ENCODE results near the gene ACTR3. TPM values are rescaled to one million over a fixed set of nuclear protein-coding genes. Genes with fewer than 3 reads are reported as not detected.

The ACTR3 gene
- total RNA-seq, 2 experiments from 2014 or later, result 511 to 529 TPM

DNA sequence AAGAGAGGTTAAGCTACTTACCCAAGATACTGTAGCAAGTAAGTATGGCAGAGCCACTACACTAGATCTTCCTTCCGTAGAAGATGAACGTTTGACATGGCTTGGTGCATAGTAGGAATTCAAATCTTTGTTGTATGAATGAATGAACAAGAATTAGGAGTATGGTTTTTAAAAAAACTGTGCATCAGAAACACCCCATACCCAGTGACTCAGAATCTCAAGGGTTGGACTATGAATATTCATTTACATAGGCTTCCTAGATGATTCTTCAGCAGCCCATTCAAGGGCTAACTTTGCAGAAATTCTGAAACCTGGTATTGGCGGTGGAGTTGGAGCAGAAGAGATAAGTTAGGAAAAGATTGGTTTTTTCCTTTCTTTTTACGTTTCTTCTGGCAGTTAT is 5.4 kb downstream of the ACTR3 start:
- CTCF ChIA-PET, result interaction anchor here (0.8 kb wide), 1 partner anchor 504 kb away, joined by 4 read pairs; no protein-coding TSS in a partner anchor
- POLR2A ChIA-PET, result interaction anchor here (1.5 kb wide), 1 partner anchor 139 kb away, joined by 8 read pairs; the partner anchor contains the start of gene SLC35F5

DNA sequence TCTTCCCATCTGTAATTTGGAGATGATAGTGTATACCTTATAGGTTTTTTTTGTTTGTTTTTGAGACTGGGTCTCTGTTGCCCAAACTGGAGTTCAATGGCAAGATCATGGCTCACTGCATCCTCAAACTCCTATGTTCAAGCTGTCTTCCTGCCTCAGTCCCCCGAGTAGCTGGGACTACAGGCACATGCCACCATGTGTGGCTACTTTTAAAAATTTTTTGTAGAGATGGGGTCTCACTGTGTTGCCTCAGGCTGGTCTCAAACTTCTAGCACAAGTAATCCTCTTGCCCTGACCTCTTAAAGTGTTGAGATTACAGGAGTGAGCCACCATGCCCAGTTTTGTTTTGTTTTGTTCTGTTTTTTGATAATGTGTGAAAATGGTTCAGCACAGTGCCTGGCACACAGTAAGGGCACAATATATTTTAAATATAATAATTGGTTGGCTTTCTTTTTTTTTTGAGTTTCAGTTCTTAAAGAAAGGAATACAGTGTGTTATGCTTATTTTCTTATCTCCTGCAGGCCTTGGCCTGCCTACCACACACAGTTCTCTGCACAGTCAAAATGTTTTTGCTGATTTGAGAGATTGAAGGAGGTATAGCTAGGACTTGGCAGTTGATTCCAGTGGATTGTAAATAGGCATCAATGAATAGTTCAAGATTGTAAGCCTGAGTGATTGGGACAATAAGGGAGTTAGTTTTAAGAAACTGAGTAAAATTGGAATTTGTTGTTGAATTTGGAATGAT is 6.1 kb downstream of the ACTR3 start:
- ChIA-PET POLR2A (interaction anchor here (1.5 kb wide), 1 partner anchor 139 kb away, joined by 8 read pairs; the partner anchor contains the start of gene SLC35F5), CTCF (interaction anchor here (1.3 kb wide), 1 partner anchor 84 kb away, joined by 4 read pairs; no protein-coding TSS in a partner anchor)

DNA sequence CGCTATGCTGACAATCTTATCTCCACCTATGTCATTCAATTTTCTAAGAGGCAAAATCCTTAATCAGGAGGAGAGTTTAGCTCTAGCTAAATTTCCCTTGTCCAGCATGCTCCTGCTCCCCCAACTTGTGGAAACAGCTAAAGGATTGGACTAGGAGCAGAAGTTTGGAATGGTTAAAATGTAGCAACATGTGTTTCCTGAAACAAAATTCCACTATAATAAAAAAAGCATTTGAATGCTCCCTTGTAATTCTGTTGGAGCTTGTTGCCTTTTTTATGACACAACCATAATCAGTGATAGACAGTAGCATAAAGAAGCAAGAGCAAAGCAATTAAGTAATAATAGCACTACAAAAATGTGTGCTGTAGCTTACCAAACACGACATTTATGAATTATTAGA is 6.9 kb downstream of the ACTR3 start:
- ChIA-PET POLR2A (no interaction called here), CTCF (interaction anchor here (0.6 to 1.3 kb wide), 2 partner anchors 83 to 96 kb away, joined by 3 to 4 read pairs; no protein-coding TSS in a partner anchor)

DNA sequence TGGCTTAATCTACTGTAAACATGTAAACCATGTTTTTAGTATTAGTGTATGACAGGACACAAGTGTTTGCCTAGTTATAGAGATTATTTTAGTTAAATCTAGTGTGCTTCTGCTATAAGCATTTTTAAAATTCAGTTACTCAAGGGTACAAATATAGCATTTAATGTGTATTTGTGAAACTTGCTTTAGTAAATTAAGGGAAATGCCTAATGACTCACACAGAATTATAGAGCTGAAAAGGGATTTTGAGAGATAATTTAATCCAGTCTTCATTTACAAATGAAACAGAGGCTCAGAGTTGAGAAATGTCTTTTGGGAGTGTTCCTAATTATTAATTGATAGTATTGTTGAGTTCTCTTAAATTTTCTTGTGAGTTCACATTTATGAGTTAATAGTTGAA is 8.2 kb downstream of the ACTR3 start:
- ChIA-PET CTCF (no interaction called here), POLR2A (no interaction called here)

DNA sequence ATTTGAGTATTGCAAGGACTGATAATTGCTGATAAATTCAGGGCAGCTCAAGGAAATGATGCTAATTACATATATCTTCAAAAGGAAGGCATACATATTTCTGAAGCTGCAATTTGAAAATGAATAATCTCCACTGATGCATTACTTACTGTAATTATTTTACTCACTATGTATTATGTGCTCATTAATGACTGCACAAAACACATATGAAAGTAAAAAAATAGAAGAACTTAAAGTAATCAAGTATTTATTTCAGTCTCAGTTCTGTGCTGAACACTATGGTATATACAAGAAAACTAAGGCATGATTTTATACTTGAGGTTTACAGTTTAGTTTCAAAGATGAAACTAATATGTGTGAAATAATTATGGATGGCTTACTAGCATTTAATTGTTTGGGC is 9.3 kb downstream of the ACTR3 start:
- POLR2A ChIA-PET, result no interaction called here
- CTCF ChIA-PET, result interaction anchor here (1.2 kb wide), 1 partner anchor 31 kb away, joined by 3 read pairs; no protein-coding TSS in a partner anchor

DNA sequence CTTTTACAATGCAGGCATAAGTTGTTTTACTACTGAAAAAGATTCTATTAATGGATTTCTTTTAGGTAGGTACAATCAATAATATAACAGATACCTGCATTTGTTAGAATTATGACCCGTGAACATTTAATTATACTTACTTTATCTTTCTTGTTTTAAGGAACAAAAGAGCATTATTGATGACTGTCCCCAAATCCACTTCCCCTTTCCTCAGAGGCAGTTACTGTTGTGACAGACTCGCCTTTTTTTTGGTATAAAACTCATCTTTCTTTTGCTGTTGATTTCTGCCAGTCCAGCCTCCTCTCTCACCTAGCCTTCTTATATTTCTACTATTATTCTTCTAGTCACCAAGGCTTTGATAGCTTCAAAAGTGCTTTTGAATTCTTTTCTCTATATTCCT is 12.1 kb downstream of the ACTR3 start:
- ChIA-PET POLR2A (interaction anchor here (0.7 kb wide), 1 partner anchor 8 kb away, joined by 3 read pairs; no protein-coding TSS in a partner anchor), CTCF (no interaction called here)

DNA sequence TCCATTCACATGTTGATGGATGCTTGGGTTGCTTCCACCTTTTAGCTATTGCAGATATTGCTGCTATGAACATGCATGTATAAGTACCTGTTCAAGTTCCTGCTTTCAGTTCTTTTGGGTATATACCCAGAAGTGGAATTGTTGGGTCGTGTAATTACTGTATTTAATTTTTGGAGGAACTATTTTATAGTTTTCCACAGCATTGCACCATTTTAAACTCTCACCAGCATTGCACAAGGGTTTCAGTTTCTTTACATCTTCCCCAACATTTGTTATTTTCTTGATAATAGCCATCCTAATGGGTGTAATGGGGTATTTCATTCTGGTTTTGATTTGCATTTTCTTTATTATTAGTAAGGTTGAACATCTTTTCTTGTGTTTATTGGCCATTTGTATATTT is 16.0 kb downstream of the ACTR3 start:
- POLR2A ChIA-PET, result no interaction called here
- CTCF ChIA-PET, result no interaction called here

DNA sequence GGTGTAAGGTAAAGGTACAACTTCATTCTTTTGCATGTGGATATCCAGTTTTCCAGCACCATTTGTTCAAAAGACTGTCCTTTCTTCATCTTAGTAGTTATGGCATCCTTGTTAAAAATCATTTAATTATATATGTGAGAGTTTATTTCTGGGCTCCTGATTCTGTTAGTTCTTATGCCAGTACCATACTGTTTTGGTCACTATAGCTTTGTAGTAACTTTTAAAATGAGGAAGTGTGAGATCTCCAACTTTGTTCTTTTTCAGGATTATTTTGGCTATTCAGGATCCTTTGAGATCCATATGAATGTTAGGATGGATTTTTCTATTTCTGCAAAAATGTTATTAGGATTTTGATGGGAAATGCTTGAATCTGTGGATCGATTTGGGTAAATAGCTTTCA is 16.8 kb downstream of the ACTR3 start:
- POLR2A ChIA-PET, result no interaction called here
- CTCF ChIA-PET, result no interaction called here

DNA sequence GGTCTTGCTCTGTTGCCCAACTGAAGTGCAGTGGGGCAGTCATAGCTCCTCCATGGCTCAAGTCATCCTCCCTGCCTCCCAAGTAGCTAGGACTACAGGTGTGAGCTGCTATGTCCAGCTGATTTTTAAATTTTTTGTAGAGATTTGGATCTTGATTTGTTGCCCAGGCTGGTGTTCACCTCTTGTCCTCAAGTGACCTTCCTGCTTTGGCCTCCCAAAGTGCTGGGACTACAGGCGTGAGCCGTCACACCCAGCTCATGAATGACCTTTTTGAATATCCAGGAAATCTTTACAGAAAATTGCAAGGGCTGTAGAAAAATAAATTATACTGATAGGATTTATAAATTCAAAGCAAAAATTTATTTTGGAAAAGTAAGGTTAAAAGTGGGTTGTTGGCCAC is 17.4 kb downstream of the ACTR3 start:
- ChIA-PET POLR2A (no interaction called here), CTCF (no interaction called here)

DNA sequence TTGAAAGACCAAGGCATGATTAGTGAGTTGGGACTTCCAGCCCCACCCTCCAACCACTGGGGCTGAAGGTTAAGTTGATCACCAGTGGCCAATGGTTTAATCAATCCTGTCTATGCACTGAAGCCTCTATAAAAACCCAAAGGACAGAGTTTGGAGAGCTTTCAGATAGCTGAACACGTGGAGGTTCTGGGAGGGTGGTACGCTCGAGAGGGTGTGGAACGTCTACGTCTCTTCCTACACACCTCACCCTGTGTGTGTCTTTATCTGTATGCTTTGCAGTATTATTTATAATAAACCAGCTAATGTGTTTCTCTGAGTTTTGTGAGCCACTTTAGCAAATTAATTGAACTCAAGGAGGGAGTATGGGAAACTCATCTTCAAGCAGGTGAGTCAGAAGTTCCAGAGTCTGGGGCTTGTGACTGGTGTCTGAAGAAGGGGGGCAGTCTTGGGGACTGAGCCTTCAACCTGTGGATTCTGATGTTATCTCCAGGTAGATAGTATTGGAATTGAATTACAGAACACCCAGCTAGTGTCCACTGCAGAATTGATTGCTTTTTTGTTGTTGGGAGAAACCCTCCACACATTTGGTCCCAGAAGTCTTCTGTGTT is 20.3 kb downstream of the ACTR3 start:
- ChIA-PET CTCF (no interaction called here), POLR2A (interaction anchor here (0.5 to 0.8 kb wide), 2 partner anchors 9 to 16 kb away, joined by 3 to 4 read pairs; no protein-coding TSS in a partner anchor)

DNA sequence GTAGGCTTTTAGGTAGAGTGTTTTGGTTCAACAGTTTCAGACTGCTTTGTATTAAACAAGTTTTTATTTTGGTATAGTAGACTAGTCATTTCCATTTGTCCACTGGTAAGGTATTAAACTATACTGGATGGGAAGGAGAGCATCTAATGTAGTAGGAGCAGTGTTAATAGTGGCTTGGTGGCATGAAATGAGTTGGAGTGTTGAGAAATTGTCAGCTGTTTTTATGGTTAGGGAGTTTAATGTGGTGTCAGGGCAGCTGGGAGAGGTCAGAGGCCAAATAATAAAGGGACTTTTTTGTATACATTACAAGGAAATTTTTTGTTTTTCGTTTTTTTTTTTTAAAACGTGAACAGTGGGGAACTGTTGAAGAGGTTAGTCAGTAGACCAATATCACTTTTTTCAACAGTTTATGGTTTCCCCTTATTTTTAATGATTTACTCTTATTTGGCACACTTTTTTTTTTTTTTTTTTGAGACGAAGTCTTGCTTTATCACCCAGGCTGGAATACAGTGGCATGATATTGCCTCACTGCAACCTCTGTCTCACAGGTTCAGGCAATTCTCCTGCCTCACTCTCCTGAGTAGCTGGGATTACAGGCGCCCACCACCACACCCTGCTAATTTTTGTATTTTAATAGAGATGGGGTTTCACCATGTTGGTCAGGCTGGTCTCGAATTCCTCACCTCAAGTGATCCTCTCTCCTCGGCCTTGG is 21.2 kb downstream of the ACTR3 start:
- CTCF ChIA-PET, result interaction anchor here (0.6 to 1.6 kb wide), 2 partner anchors 24 to 25 kb away, joined by 3 to 4 read pairs; no protein-coding TSS in a partner anchor
- POLR2A ChIA-PET, result interaction anchor here (0.8 kb wide), 1 partner anchor 17 kb away, joined by 4 read pairs; no protein-coding TSS in a partner anchor

DNA sequence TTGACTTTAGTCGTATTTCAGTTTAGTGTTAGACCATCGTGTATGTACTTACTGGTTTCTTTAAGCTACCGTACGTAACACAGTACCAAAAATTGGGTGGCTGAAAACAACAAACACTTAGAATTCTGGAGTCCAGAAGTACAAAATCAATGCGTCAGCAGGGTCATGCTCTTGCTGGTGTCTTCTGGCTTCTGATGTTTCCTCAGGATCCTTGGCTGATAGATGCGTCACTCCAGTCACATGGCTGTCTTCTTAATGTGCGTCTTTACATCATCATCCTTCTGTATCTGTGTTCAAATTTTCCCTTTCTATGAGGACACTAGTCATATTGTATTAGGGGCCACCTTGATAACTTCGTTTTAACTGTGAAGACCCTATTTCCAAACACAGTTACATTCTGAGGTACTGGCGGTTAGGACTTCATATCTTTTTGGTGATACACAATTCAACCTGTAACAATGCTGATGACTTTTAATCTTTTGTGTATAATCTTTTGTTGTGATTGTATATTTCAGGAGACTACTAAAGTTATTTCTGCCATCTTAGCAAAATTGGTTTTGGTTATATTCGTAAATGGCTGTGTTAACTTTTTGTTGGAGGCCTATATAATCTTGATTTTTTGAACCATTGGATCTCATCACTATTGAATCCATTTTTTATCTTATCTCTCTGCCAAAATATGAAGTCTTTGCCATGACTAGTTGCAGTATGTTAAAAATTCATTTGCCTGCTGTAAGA is 25.4 kb downstream of the ACTR3 start:
- POLR2A ChIA-PET, result no interaction called here
- CTCF ChIA-PET, result no interaction called here

DNA sequence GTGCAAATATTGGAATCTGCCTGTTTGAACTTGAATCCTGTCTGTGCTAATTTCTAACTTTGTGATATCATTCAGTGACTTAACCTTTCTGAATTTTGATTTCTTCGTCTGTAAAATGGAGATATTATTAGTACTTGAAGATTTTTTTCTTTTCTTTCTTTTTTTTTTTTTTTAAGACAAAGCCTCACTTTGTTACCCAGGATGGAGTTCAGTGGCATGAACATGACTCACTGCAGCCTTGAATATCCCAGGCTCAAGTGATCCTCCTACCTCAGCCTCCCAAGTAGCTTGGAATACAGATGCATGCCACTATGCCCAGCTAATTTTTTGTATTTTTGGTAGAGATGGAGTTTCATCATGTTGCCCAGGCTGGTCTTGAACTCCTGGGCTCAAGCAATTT is 28.3 kb downstream of the ACTR3 start:
- ChIA-PET CTCF (no interaction called here), POLR2A (no interaction called here)

DNA sequence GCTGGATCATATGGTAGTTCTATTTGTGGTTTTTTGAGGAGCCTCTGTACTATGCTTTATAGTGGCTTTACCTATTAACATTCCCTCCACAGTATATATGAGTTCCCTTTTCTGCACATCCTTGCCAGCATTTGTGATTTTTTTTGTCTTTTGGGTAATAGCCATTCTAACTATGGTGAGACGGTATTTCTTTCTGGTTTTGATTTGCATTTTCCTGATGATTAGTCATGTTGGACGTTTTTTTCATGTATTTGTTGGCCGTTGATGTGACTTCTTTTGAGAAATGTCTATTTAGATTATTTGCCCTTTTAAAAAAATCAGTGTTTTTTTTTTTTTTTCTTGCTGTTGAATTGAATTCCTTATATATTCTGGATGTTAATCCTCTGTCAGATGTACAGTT is 31.1 kb downstream of the ACTR3 start:
- POLR2A ChIA-PET, result no interaction called here
- CTCF ChIA-PET, result no interaction called here

DNA sequence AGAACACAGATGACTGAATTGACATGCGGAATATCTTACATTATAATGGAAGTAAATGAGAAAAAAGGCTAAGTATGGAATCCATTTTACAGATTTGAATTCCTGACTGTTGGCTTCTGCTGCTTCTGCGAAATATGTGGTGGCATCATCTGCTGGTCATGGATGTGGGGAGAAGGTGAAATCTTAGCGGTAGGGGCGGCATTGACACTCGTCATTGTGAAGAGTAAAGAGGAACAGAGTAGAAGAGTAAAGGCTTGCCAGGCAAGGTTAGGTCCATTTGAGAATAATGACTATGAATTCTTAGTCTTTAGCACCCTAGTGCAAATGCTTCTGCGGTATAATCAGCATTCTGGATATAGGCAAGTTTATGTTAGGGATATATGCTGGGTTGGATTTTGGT is 32.4 kb downstream of the ACTR3 start:
- ChIA-PET POLR2A (no interaction called here), CTCF (no interaction called here)

DNA sequence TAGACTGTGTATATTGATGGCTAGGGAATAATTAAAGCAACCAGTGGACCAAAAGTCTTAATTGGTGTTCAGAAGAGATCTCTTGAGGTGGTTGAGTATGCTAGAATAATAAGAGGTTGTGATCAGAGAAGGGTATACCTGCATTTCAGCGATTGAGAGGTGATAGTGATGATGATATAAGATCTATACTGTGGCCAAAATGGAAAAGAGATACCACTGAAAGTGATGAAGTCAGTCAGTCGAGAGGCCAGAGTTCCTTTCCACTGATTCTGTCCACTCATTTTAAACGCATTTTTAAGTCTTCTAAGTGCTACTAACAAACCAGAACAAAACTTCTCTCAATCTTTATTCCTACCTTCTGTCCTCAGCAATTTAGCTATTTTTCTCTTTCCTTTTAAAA is 32.9 kb downstream of the ACTR3 start:
- ChIA-PET POLR2A (no interaction called here), CTCF (no interaction called here)

DNA sequence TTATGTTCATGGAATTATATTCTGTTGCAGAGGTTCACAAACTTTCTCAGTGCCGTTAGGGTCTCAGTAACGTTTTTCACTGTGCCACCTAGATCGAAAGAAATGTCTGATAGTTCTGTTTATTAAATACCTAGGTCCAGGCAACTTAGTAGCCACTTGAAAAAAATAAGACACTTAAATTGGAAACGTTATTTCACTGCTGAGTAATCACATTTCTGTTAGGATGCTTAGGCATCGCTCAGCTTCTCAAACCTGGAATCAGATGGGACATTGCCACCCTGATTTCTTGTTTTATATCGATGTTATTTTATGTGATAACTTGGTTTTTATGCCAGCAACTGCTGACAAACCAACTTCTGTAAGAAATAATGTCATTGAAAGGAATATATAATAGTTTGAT is 36.0 kb downstream of the ACTR3 start:
- CTCF ChIA-PET, result no interaction called here
- POLR2A ChIA-PET, result no interaction called here

DNA sequence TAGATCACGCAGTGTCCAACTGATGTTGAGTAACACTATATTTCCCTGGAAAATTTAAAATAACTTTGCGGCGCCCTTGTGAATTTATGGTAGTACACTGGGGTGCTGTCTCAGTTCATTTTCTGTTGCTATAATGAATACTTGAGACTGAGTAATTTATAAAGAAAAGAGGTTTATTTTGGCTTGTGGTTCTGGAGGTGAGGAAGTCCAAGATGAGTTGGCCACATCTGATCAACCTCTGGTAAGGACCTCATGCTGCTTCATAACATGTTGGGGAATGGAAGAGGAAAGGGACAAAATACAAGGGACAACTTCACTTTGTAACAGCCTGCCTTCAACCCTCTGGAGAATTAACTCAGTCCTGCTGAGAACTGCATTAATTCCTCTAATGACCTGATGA is 36.4 kb downstream of the ACTR3 start:
- POLR2A ChIA-PET, result no interaction called here
- CTCF ChIA-PET, result no interaction called here

DNA sequence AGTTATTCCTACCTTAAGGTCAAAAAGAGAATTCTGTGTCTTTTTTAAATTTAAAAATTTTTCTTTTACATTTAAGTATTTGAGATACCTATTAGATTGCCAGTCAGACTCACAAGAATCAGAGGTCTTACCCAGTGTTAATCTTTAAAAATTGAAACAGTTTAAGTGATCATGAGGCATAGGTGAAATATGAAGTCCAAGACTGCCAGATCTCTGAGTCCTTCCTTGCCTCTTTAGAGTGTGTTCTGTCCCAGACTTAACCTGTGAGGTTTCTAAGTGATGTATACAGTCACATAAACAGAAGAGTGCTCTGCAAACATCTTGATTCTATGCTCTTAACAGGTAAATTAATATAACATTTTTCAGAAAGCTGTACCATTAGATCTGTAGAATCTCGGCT is 40.6 kb downstream of the ACTR3 start:
- ChIA-PET CTCF (interaction anchor here (1.2 kb wide), 1 partner anchor 31 kb away, joined by 3 read pairs; no protein-coding TSS in a partner anchor), POLR2A (no interaction called here)

DNA sequence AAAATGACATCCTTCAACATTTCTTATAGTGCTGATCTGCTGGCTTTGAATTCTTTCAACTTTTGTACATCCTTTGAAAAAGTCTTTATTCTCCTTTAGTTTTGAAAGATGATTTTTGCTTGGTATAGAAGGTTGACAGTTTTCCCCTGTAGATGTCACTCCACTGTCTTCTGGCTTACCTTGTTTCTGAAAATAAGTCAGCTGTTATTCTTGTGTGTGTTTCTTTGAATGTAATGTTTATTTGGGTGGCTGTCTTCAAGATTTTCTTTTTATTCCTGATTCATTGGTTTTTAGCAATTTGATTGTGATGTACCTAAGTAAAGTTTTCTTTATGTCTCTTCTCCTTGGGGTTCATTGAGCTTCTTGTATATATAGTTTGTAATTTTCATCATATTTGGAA is 47.6 kb downstream of the ACTR3 start:
- ChIA-PET CTCF (no interaction called here), POLR2A (no interaction called here)
